Stimulated activated CD4-positive, alpha-beta T cell treated with anti-CD3 and anti-CD28 coated beads, Interleukin-15, amount 100 ng/mL, for 48 hours (primary cell): ENCODE results near the gene AK3.

ENCODE experiments used
- DNase-seq, 2 donors: peaks; one replicate each; pipeline ENCODE4 v3.0.0-alpha.2; 2020; ENCODE audit warnings: low read depth in 2 of 2

The AK3 gene

GRCh38 chr9:4748612-4749011, 7.6 kb upstream of the AK3 start:
- no peak for DNase-seq

GRCh38 chr9:4746278-4747030, 5.5 kb upstream of the AK3 start:
- no peak for DNase-seq

GRCh38 chr9:4743131-4743875, 2.3 kb upstream of the AK3 start:
- DNase-seq, result no peak

- DNase-seq, result no peak
These were observed 1.2 kb upstream of the AK3 start for GRCh38 chr9:4742246-4742645.

- no peak for DNase-seq
These were observed 525 bp upstream of the AK3 start for GRCh38 chr9:4741365-4742089.

- DNase-seq, result no peak
These were observed 689 bp downstream of the AK3 start for GRCh38 chr9:4740388-4740637.

- no peak for DNase-seq
These were observed 1.2 kb downstream of the AK3 start for GRCh38 chr9:4739587-4740387.

- DNase-seq, result no peak
These were observed 2.0 kb downstream of the AK3 start for GRCh38 chr9:4738866-4739586.

GRCh38 chr9:4734150-4734549, 6.9 kb downstream of the AK3 start:
- no peak for DNase-seq

- no peak for DNase-seq
These were observed 8.1 kb downstream of the AK3 start for GRCh38 chr9:4732890-4733289.

GRCh38 chr9:4727593-4727992, 13.4 kb downstream of the AK3 start:
- no peak for DNase-seq

- no peak for DNase-seq
These were observed 15.1 kb downstream of the AK3 start for GRCh38 chr9:4725706-4726442.

GRCh38 chr9:4721736-4722135, 19.3 kb downstream of the AK3 start:
- no peak for DNase-seq

GRCh38 chr9:4718911-4719310, 22.1 kb downstream of the AK3 start:
- DNase-seq, result no peak

- DNase-seq, result no peak
These were observed 23.2 kb downstream of the AK3 start for GRCh38 chr9:4717815-4718214.

- DNase-seq, result no peak
These were observed 24.8 kb downstream of the AK3 start for GRCh38 chr9:4716163-4716562.

- no peak for DNase-seq
These were observed 26.6 kb downstream of the AK3 start for GRCh38 chr9:4714266-4715016.

- DNase-seq, result no peak
These were observed 27.2 kb downstream of the AK3 start for GRCh38 chr9:4713849-4714248.

- no peak for DNase-seq
These were observed 31.6 kb downstream of the AK3 start for GRCh38 chr9:4709380-4709779.

GRCh38 chr9:4706971-4707622, 33.9 kb downstream of the AK3 start:
- no peak for DNase-seq
